Germinal center (tissue), 1 donor: ENCODE results near the gene KRTAP17-1.
"Not testable (repeated sequence)": the region's sequence is repeated elsewhere in the genome, so short reads cannot be mapped to it uniquely, and the experiment has no call there.

ENCODE experiments used
- DNase-seq: peaks from one replicate; pipeline ENCODE4 v3.0.0; 2012; ENCODE audit warnings: mixed read lengths, low spot score

The KRTAP17-1 gene

GRCh38 chr17:41302981-41303380 is 12.5 kb downstream of the KRTAP17-1 start:
- no peak for DNase-seq

- no peak for DNase-seq
These were observed 13.3 kb downstream of the KRTAP17-1 start, which contains the start of gene KRTAP29-1 for GRCh38 chr17:41301916-41302901. Gene KRTAP29-1 (minus strand): TSS chr17:41302851. CDS start chr17:41302851, 0 bp downstream.

GRCh38 chr17:41301204-41301790 is 14.2 kb downstream of the KRTAP17-1 start:
- no peak for DNase-seq

GRCh38 chr17:41298458-41299135 is 16.9 kb downstream of the KRTAP17-1 start:
- no peak for DNase-seq

GRCh38 chr17:41296846-41297245 is 18.7 kb downstream of the KRTAP17-1 start:
- no peak for DNase-seq

GRCh38 chr17:41294016-41294415 is 21.5 kb downstream of the KRTAP17-1 start:
- no peak for DNase-seq

- no peak for DNase-seq
These were observed 28.5 kb downstream of the KRTAP17-1 start for GRCh38 chr17:41287050-41287449.

- no peak for DNase-seq
These were observed 31.0 kb downstream of the KRTAP17-1 start for GRCh38 chr17:41284546-41284945.

DNA sequence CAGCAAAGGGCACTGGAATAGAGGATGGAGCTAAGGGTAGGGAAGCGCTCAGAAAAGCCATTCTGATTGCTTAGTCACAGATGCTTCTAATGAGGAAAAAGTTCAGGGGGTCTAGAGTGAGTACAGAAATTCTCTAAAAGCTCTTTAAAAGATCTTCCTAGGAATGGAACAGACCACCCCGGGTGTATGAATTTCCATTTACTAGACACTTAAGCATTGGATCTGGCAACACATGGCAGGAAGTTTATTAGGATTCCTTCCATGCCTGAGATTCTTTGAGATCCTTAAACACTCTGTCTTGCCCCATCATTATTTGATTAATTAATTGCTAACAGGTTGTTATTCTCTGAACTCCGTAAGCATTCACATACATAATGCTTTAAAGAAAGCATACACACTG is 31.5 kb downstream of the KRTAP17-1 start:
- no peak for DNase-seq

- DNase-seq, result no peak
These were observed 37.1 kb downstream of the KRTAP17-1 start for GRCh38 chr17:41278176-41278955.

DNA sequence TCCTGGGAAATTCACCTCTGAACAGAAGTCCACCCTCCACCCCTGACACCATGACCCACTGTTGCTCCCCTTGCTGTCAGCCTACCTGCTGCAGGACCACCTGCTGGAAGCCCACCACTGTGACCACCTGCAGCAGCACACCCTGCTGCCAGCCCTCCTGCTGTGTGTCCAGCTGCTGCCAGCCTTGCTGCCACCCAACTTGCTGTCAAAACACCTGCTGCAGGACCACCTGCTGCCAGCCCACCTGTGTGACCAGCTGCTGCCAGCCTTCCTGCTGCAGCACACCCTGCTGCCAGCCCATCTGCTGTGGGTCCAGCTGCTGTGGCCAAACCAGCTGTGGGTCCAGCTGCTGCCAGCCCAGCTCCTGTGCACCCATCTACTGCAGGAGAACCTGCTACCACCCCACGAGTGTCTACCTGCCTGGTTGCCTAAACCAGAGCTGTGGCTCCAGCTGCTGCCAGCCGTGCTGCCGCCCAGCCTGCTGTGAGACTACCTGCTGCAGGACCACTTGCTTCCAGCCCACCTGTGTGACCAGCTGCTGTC is 39.8 kb downstream of the KRTAP17-1 start, which contains the start of gene KRTAP9-7:
Gene KRTAP9-7, plus strand, starts transcription at position 51 of the 543 bp plus-strand sequence. Its CDS starts 0 bp downstream, at position 51.
- DNase-seq, result not testable (repeated sequence)

GRCh38 chr17:41271858-41272257 is 43.7 kb downstream of the KRTAP17-1 start:
- no peak for DNase-seq

GRCh38 chr17:41271323-41271722 is 44.2 kb downstream of the KRTAP17-1 start:
- DNase-seq, result not testable (repeated sequence)

- no peak for DNase-seq
These were observed 47.8 kb downstream of the KRTAP17-1 start for GRCh38 chr17:41267711-41268110.

- DNase-seq, result no peak
These were observed 50.4 kb downstream of the KRTAP17-1 start, which contains the start of gene KRTAP9-6 for GRCh38 chr17:41265078-41265477. Gene KRTAP9-6 (plus strand): TSS chr17:41265378. CDS start chr17:41265378, 0 bp downstream.
